IMR-90 (cell line): Measurements from ENCODE around the gene EPPIN. TPM values are rescaled to one million over a fixed set of nuclear protein-coding genes. Genes with fewer than 3 reads are reported as not detected.
"Not testable (repeated sequence)": the region's sequence is repeated elsewhere in the genome, so short reads cannot be mapped to it uniquely, and the experiment has no call there.

ENCODE experiments used
- ATAC-seq: fragments of 200-7000 bp; cut with Tn5 transposase; 2 replicates; pipeline ENCODE4 v1.9.1; 2020; ENCODE audit warnings: low read depth, mild to moderate bottlenecking, moderate library complexity
- BruUV-seq: library from RNA; stranded (reverse); fragments of 400-500 nt; replicated peaks from 2 replicates; lab custom pipeline; 2021; lab: Mats Ljungman, UMichigan
- CTCF ChIA-PET: fragments of 300-600 bp; formaldehyde crosslinking; extraction: SDS; loops from one replicate; lab custom pipeline; 2021; ENCODE audit warnings: antibody characterized with exemption; lab: Yijun Ruan, JAX
- POLR2A ChIA-PET: fragments of 300-600 bp; sonication (Branson Sonifier 250); formaldehyde crosslinking; loops from one replicate; lab custom pipeline; 2022; ENCODE audit warnings: antibody characterized with exemption; ENCODE audit not compliant: unreplicated experiment; lab: Charles Lee
- DNase-seq: peaks from one replicate; pipeline ENCODE4 v3.0.0; 2013
- H2AFZ ChIP-seq: replicated peaks from 2 replicates; pipeline ENCODE3; 2013; ENCODE audit warnings: low read length, mild to moderate bottlenecking; ENCODE audit not compliant: poor library complexity
- H2AK5ac ChIP-seq: 2 replicates; pipeline ENCODE4 v1.6.1; 2013; ENCODE audit warnings: low read depth, low read length, inconsistent platforms
- H2AK9ac ChIP-seq: replicated peaks from 2 replicates; pipeline ENCODE3; 2013; ENCODE audit warnings: mild to moderate bottlenecking, low read depth, low read length, moderate library complexity; ENCODE audit not compliant: poor library complexity
- H2BK120ac ChIP-seq: 2 replicates; pipeline ENCODE4 v1.6.1; 2013; ENCODE audit warnings: low read depth, low read length, inconsistent platforms
- H2BK15ac ChIP-seq: 3 replicates; pipeline ENCODE4 v1.6.1; 2013; ENCODE audit warnings: low read depth, low read length, inconsistent platforms
- H2BK20ac ChIP-seq: 2 replicates; pipeline ENCODE4 v1.6.1; 2013; ENCODE audit warnings: low read depth, mild to moderate bottlenecking, inconsistent platforms, low read length, moderate library complexity
- H2BK5ac ChIP-seq: 2 replicates; pipeline ENCODE4 v1.6.1; 2013; ENCODE audit warnings: mild to moderate bottlenecking, low read depth, low read length, inconsistent platforms; ENCODE audit not compliant: poor library complexity, severe bottlenecking
- H3K14ac ChIP-seq: replicated peaks from 2 replicates; pipeline ENCODE4 v1.6.1; 2013; ENCODE audit warnings: low read depth, low read length, inconsistent platforms
- H3K18ac ChIP-seq: 2 replicates; pipeline ENCODE4 v1.6.1; 2013; ENCODE audit warnings: low read depth, low read length, control low read depth
- H3K23ac ChIP-seq: 2 replicates; pipeline ENCODE4 v1.6.1; 2013; ENCODE audit warnings: low read depth, low read length, inconsistent platforms
- H3K27ac ChIP-seq: 2 replicates; pipeline ENCODE4 v1.5.1; 2013; ENCODE audit warnings: mild to moderate bottlenecking, control low read depth, low read length; ENCODE audit not compliant: insufficient read depth
- H3K27me3 ChIP-seq: 2 replicates; pipeline ENCODE4 v1.6.1; 2013; ENCODE audit warnings: low read length; ENCODE audit not compliant: control insufficient read depth, insufficient read depth
- H3K36me3 ChIP-seq: 2 replicates; pipeline ENCODE4 v1.6.1; 2013; ENCODE audit warnings: low read length, mixed read lengths; ENCODE audit not compliant: control insufficient read depth, insufficient read depth
- H3K4ac ChIP-seq: 2 replicates; pipeline ENCODE4 v1.6.1; 2013; ENCODE audit warnings: low read depth, low read length, inconsistent platforms
- H3K4me1 ChIP-seq: 2 replicates; pipeline ENCODE4 v1.6.1; 2013; ENCODE audit warnings: low read length, mixed read lengths; ENCODE audit not compliant: control insufficient read depth, insufficient read depth
- H3K4me2 ChIP-seq: 2 replicates; pipeline ENCODE4 v1.6.1; 2013; ENCODE audit warnings: low read depth, mild to moderate bottlenecking, control low read depth, low read length, moderate library complexity
- H3K4me3 ChIP-seq: 2 replicates; pipeline ENCODE4 v1.5.1; 2013; ENCODE audit warnings: low read depth, mild to moderate bottlenecking, control low read depth, low read length, moderate library complexity; ENCODE audit not compliant: insufficient read depth
- H3K56ac ChIP-seq: 2 replicates; pipeline ENCODE4 v1.6.1; 2013; ENCODE audit warnings: low read length, inconsistent platforms; ENCODE audit not compliant: insufficient read depth; ENCODE audit errors: extremely low read depth
- H3K79me1 ChIP-seq, 2 experiments: 2 replicates each; pipeline ENCODE4 v1.6.1; 2013; ENCODE audit warnings: low read length in 2 of 2, inconsistent platforms in 1 of 2, low read depth in 1 of 2
- H3K9ac ChIP-seq: 2 replicates; pipeline ENCODE4 v1.6.1; 2013; ENCODE audit warnings: low read depth, low read length, control low read depth
- H3K9me1 ChIP-seq: 2 replicates; pipeline ENCODE4 v1.6.1; 2013; ENCODE audit warnings: low read length, inconsistent platforms; ENCODE audit not compliant: insufficient read depth
- H3K9me3 ChIP-seq: 2 replicates; pipeline ENCODE4 v1.6.1; 2013; ENCODE audit warnings: low read length; ENCODE audit not compliant: control insufficient read depth, insufficient read depth
- H4K20me1 ChIP-seq: 2 replicates; pipeline ENCODE4 v1.6.1; 2013; ENCODE audit warnings: low read length, inconsistent platforms; ENCODE audit not compliant: insufficient read depth
- H4K5ac ChIP-seq: 2 replicates; pipeline ENCODE4 v1.6.1; 2013; ENCODE audit warnings: mild to moderate bottlenecking, low read depth, low read length, control low read depth
- H4K8ac ChIP-seq, 2 experiments: 2 replicates each; pipeline ENCODE4 v1.6.1; 2013; ENCODE audit warnings: low read depth in 2 of 2, low read length in 2 of 2, control low read depth in 1 of 2, inconsistent platforms in 1 of 2
- H4K91ac ChIP-seq: 2 replicates; pipeline ENCODE4 v1.6.1; 2013; ENCODE audit warnings: low read depth, low read length, inconsistent platforms; ENCODE audit not compliant: insufficient read depth
- WGBS, 2 experiments: methylation state at CpG; one replicate each; pipeline versions ENCODE4 v1.1.5 to v1.1.7; 2013; ENCODE audit warnings: missing lambda C conversion rate in 2 of 2; ENCODE audit not compliant: insufficient read length in 1 of 2; ENCODE audit errors: extremely low coverage in 2 of 2; 5-methylcytosine and 5-hydroxymethylcytosine counted together
- dilution Hi-C: fragments of 300-500 bp; cut with HindIII; formaldehyde crosslinking; loops from one replicate; pipeline ENCODE4 v1.14.3; 2018; ENCODE audit warnings: low sequenced_read_pairs; ENCODE audit not compliant: unreplicated experiment
- in situ Hi-C: fragments of 300-500 bp; cut with MboI; formaldehyde crosslinking; loops from 3 replicates; pipeline ENCODE4 v1.14.3; 2019; ENCODE audit warnings: low sequenced_read_pairs, inconsistent platforms, mixed read lengths
- intact Hi-C: fragments of 100-400 bp; cut with micrococcal nuclease; formaldehyde crosslinking; loops from 2 replicates; pipeline ENCODE4 v1.10.0; 2022
- polyA plus RNA-seq, 3 experiments: library from polyadenylated mRNA; depleted of rRNA; stranded (reverse); fragments of >200 nt; gene quantifications; 2 replicates each; pipeline ENCODE4 v1.2.3, GENCODE V29; 2012; ENCODE audit warnings: low replicate concordance in 1 of 3
- total RNA-seq: library from RNA; depleted of rRNA; stranded (reverse); fragments of >200 nt; gene quantifications from 2 replicates; pipeline ENCODE4 v1.2.3, GENCODE V29; 2012

Gene EPPIN
- total and polyA plus RNA-seq, 2 of the 4 experiments (the other 2 are of a cell fraction): not detected

GRCh38 chr20:45584294-45584693, 37.1 kb upstream of the EPPIN start:
- H3K4ac ChIP-seq, BruUV-seq, H3K4me2 ChIP-seq, H4K8ac ChIP-seq, H3K9me1 ChIP-seq, H4K20me1 ChIP-seq, intact Hi-C loops, H4K91ac ChIP-seq, H3K56ac ChIP-seq, H3K79me1 ChIP-seq, H4K5ac ChIP-seq, dilution Hi-C loops, in situ Hi-C loops, H3K36me3 ChIP-seq, H2BK15ac ChIP-seq, H2AK9ac ChIP-seq, H3K27ac ChIP-seq, H2AK5ac ChIP-seq, H2BK120ac ChIP-seq, H2BK20ac ChIP-seq, H3K9ac ChIP-seq, H2AFZ ChIP-seq, H2BK5ac ChIP-seq, H3K23ac ChIP-seq, H3K4me1 ChIP-seq, POLR2A ChIA-PET, ATAC-seq, H3K27me3 ChIP-seq, H3K9me3 ChIP-seq, H3K4me3 ChIP-seq, H3K14ac ChIP-seq, H3K18ac ChIP-seq, DNase-seq: not testable (repeated sequence)
- WGBS, 2 experiments: 78% methylated on average over 3 of the region's 5 CpGs; no CpG with 5 or more reads in 1 of the 2 experiments
- CTCF ChIA-PET: interaction anchor here (1.4 kb wide), 1 partner anchor 45 kb away, joined by 4 read pairs; the partner anchor contains the start of gene WFDC10A
